Stimulated activated CD8-positive, alpha-beta memory T cell treated with anti-CD3 and anti-CD28 coated beads, Interleukin-4, amount 100 ng/mL, for 24 hours (primary cell): ENCODE results near the gene CA7.
"Not testable (repeated sequence)": the region's sequence is repeated elsewhere in the genome, so short reads cannot be mapped to it uniquely, and the experiment has no call there.

Experiments used
- DNase-seq: peaks from one replicate; pipeline ENCODE4 v3.0.0-alpha.2; 2020; ENCODE audit warnings: low read depth

The CA7 gene

GRCh38 chr16:66846831-66847230, 2.6 kb downstream of the CA7 start:
- no peak for DNase-seq

GRCh38 chr16:66847533-66848067, 3.4 kb downstream of the CA7 start:
- no peak for DNase-seq

- DNase-seq = no peak
These were observed 4.0 kb downstream of the CA7 start for GRCh38 chr16:66848172-66848571.

GRCh38 chr16:66849021-66849420, 4.8 kb downstream of the CA7 start:
- DNase-seq = no peak

GRCh38 chr16:66849549-66849948, 5.3 kb downstream of the CA7 start:
- DNase-seq = no peak

GRCh38 chr16:66850115-66850815, 6.1 kb downstream of the CA7 start:
- DNase-seq = no peak

GRCh38 chr16:66851166-66851964, 7.2 kb downstream of the CA7 start:
- DNase-seq = no peak

GRCh38 chr16:66853261-66854139, 9.3 kb downstream of the CA7 start:
- no peak for DNase-seq

GRCh38 chr16:66856184-66856730, 12.0 kb downstream of the CA7 start:
- no peak for DNase-seq

GRCh38 chr16:66856801-66857200, 12.6 kb downstream of the CA7 start:
- DNase-seq = no peak

- DNase-seq = no peak
These were observed 13.2 kb downstream of the CA7 start for GRCh38 chr16:66857437-66857836.

- DNase-seq = no peak
These were observed 14.7 kb downstream of the CA7 start for GRCh38 chr16:66858740-66859396.

- no peak for DNase-seq
These were observed 15.3 kb downstream of the CA7 start for GRCh38 chr16:66859397-66860068.

- no peak for DNase-seq
These were observed 17.9 kb downstream of the CA7 start for GRCh38 chr16:66862023-66862520.

GRCh38 chr16:66863707-66864106, 19.5 kb downstream of the CA7 start:
- no peak for DNase-seq

GRCh38 chr16:66869424-66869823, 25.2 kb downstream of the CA7 start:
- DNase-seq = no peak

- not testable (repeated sequence) for DNase-seq
These were observed 27.1 kb downstream of the CA7 start for GRCh38 chr16:66871363-66871762.

- DNase-seq = no peak
These were observed 27.6 kb downstream of the CA7 start for GRCh38 chr16:66871840-66872239.

GRCh38 chr16:66872559-66872942, 28.3 kb downstream of the CA7 start:
- DNase-seq = no peak

- DNase-seq = peak; percentile 90
These were observed 28.9 kb downstream of the CA7 start for GRCh38 chr16:66872943-66873684.
